ENCODE results near the gene SLC16A5.
"Not testable (repeated sequence)": the region's sequence is repeated elsewhere in the genome, so short reads cannot be mapped to it uniquely, and the experiment has no call there.

The SLC16A5 gene, protein sequence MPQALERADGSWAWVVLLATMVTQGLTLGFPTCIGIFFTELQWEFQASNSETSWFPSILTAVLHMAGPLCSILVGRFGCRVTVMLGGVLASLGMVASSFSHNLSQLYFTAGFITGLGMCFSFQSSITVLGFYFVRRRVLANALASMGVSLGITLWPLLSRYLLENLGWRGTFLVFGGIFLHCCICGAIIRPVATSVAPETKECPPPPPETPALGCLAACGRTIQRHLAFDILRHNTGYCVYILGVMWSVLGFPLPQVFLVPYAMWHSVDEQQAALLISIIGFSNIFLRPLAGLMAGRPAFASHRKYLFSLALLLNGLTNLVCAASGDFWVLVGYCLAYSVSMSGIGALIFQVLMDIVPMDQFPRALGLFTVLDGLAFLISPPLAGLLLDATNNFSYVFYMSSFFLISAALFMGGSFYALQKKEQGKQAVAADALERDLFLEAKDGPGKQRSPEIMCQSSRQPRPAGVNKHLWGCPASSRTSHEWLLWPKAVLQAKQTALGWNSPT

GRCh38 chr17:75087558-75088453 is at the start of gene SLC16A5:
TSS of gene SLC16A5 (plus strand) at chr17:75087954. CDS start at chr17:75093637, 5,683 bp downstream.
- DNase-seq (ENCODE audit: low read depth in 2 of 2) = no peak

DNA sequence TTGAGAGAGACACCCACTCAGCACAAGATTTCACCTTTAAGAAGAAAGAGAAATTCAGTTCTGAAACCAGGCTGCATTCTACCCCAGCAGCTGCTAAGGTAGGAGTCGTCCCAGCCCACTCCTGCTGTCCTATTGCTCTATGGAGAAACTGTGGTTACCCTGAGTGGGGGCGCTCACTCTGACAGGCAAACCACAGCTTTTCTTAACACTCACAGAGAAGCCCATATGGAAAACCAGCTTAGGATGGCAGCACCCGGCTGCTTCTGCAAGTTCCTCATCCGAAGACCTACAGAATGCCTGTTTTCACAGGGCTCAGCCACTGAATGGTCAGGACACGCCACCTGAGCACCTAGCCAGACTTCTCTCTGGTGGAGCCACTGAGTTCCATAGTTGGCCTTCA is 48.5 kb upstream of the SLC16A5 start:
- no peak for DNase-seq (ENCODE audit: low read depth in 2 of 2)

GRCh38 chr17:75041656-75042280 is 46.0 kb upstream of the SLC16A5 start:
- no peak for DNase-seq (ENCODE audit: low read depth in 2 of 2)

- DNase-seq (ENCODE audit: low read depth in 2 of 2) = not testable (repeated sequence)
Measured at GRCh38 chr17:75043789-75044188, 44.0 kb upstream of the SLC16A5 start.

GRCh38 chr17:75044716-75045115 is 43.0 kb upstream of the SLC16A5 start:
- no peak for DNase-seq (ENCODE audit: low read depth in 2 of 2)

DNA sequence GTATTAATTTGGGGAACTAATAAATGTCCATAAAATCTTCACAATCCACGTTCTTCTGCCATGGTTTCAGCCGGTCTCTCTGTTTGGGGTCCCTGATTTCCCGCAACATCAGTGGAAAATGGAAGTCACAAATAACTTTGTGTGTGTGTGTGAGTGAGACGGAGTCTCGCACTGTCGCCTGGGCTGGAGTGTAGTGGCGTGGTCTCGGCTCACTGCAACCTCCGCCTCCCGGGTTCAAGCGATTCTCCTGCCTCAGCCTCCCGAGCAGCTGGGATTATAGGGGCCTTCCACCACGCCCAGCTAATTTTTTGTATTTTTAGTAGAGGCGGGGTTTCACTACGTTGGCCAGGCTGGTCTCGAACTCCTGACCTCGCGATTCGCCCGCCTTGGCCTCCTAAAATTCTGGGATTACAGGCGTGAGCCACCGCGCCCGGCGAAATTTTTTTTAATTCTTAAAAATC is 41.8 kb upstream of the SLC16A5 start:
- not testable (repeated sequence) for DNase-seq (ENCODE audit: low read depth in 2 of 2)

DNA sequence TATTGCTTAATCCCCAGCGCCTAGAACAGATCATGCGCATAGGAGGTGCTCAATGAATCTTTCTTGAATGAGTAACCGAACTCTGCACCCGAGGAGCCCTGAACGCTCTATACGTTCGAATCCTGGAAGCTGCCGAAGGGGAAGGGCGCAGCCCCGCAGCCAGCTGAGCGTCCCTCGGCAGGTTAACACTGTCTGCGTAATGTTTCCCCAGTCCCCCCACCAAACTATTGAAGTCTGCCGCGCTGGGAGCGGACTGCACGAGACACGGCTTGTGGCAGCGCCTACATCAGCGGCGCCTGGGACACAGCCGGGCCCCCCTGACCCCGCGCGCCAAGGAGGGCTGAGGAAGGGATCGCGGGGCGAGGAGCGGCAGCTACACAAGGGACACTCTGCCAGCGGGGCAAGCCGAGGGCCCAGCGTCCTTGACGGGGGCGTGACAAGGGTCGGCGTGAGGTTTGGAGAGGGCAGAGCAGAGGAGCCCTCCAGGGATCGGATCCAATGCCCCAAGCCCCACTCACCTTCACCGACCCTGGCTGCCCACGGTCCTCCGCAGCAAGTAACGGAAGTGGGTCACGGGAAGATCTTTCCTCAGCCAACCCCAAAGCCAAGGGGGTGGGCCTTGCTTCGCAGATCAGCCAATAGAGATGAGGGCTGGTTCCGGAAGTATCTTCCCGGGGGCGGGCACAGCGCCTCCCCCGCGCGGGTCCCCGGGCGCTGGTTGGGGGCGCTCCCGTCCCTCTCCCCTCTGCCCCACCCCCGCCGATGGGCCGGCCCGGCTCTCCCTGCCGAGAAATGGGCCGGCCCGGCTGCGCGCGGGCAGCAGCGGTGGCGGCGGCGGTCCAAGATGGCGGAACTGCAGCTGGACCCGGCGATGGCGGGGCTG is 41.1 kb upstream of the SLC16A5 start, which contains the start of the genes ATP5PD and KCTD2:
TSS of gene ATP5PD (minus strand) at position 563 of the 883 bp plus-strand sequence. CDS start 4,319 bp downstream, outside the sequence.
TSS of gene KCTD2 (plus strand) at position 819 of the 883 bp plus-strand sequence. CDS start at position 845, 26 bp downstream.
- DNase-seq (ENCODE audit: low read depth in 2 of 2) = peak; percentile 90 to 93

DNA sequence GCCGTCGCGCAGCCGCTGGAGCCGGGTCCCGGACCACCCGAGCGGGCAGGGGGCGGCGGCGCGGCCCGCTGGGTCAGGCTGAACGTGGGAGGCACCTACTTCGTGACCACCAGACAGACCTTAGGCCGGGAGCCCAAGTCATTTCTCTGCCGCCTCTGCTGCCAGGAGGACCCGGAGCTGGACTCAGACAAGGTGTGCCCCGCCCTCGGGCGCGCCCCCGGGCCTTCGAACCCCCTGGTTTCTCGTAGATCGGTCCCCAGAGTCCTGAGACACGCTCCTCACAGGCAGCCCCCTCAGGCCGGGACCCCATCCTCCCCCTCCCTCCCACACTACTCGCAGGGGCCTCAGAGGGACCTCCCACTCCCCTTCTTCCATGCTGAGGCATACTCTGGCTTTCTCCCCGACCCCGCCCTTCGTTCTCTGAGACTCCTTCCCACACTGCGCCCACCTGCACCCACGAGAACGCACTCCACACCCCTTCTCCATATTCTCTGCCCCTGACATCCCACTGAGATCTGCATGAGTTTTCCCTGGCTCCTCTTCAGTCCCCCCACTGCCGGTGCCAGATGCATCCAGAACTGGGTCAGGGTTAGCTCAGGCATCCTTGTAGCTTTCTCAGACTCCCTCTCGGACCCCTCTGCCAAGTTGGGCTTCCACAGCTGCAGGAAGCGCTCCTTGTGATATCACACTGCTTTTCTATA is 40.2 kb upstream of the SLC16A5 start:
- no peak for DNase-seq (ENCODE audit: low read depth in 2 of 2)

DNA sequence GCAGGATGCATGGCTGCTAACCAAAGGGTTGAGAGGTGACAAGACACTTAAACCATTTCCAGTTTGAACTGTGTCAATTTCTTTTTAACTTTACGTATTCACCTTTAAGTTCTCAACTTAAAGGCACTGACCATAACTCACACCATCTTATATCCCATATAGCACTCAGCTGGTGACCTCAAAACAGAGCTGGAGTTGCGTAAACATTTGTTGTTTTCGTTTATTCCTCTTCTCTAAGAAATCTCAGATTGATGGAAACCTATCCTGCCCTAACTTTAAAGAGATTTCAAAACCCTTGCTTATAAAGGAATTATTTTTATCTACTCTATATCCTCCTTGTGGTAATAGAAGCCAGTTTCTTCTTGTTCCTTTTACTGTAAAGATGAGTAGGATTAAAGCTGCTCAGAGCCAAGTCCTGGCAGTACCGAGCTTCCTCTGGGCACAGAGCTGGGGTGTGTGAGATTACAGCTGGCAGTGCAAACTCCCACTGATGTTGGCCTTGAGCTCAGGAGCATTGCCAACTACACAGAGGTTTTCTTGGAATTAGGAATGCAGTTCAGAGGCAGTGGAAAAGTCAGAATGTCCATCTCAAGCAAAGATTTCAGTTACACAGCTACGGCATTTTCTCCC is 39.4 kb upstream of the SLC16A5 start:
- no peak for DNase-seq (ENCODE audit: low read depth in 2 of 2)

DNA sequence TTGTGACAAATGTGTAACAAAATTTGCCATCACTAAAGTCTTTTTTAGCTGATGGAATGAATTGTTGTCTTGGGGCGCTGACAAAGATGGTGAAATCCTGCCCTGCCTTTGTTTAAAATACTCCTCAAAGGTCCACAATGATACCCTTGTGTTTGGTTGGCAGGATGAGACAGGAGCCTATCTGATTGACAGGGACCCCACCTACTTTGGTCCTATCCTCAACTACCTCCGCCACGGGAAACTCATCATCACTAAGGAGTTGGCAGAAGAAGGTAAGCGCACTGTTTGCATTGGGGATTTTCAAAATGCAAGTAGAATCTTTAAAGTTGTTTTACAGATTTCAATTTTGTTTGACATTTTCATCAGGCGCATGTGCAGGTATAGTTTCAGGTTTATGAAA is 38.7 kb upstream of the SLC16A5 start:
- no peak for DNase-seq (ENCODE audit: low read depth in 2 of 2)

DNA sequence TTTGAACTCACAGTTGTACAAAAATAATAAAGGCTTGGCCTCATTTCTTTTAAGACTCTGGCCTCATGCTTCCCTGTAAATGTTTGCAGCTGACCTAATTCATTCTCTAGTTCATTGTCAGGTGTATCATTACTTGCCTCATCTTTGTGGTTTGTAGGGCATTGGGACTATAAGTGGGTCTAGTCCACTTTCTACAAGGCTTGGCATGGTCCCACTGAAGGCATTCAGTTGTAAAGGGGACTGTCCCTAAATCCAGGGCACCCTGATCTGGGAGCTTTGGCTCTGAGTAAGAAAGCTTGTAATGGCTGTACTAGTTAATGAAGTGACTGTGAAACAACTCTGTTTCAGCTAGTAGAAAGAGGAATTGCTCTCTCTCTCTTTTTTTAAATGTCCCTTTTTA is 38.0 kb upstream of the SLC16A5 start:
- DNase-seq (ENCODE audit: low read depth in 2 of 2) = no peak

- no peak for DNase-seq (ENCODE audit: low read depth in 2 of 2)
Measured at GRCh38 chr17:75051941-75052340, 35.8 kb upstream of the SLC16A5 start.

GRCh38 chr17:75059369-75060345 is 28.1 kb upstream of the SLC16A5 start:
- no peak for DNase-seq (ENCODE audit: low read depth in 2 of 2)

GRCh38 chr17:75060434-75061054 is 27.2 kb upstream of the SLC16A5 start:
- DNase-seq (ENCODE audit: low read depth in 2 of 2) = no peak

GRCh38 chr17:75061055-75061438 is 26.7 kb upstream of the SLC16A5 start:
- DNase-seq (ENCODE audit: low read depth in 2 of 2) = no peak

GRCh38 chr17:75061618-75062017 is 26.1 kb upstream of the SLC16A5 start:
- no peak for DNase-seq (ENCODE audit: low read depth in 2 of 2)

DNA sequence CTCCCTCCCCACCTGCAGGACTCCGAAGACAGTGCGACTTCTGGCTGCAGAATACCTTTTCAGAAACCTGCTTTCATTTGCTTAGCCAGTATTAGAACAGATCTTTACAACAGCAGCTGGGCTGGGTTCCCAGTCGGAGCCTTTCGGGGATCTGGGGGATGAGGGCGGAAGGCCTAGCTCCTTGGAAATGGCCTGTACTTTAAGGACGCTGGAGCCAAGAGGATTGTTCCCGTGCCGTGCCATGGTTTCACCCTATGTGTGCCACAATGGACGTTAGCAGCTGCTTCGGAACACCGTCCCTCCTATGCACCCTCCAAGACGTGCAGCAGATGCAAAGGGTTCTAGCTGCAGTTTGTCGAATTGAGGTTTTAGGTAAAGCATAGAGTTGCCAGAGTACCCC is 24.6 kb upstream of the SLC16A5 start:
- no peak for DNase-seq (ENCODE audit: low read depth in 2 of 2)

- DNase-seq (ENCODE audit: low read depth in 2 of 2) = no peak
Measured at GRCh38 chr17:75063626-75064025, 24.1 kb upstream of the SLC16A5 start.

Data from stimulated activated CD8-positive, alpha-beta memory T cell treated with anti-CD3 and anti-CD28 coated beads, Interleukin-15, amount 100 ng/mL, for 4 hours (primary cell).